ENCODE measurements around the gene OPN1MW.
"Not testable (repeated sequence)": the region's sequence is repeated elsewhere in the genome, so short reads cannot be mapped to it uniquely, and the experiment has no call there.

DNA sequence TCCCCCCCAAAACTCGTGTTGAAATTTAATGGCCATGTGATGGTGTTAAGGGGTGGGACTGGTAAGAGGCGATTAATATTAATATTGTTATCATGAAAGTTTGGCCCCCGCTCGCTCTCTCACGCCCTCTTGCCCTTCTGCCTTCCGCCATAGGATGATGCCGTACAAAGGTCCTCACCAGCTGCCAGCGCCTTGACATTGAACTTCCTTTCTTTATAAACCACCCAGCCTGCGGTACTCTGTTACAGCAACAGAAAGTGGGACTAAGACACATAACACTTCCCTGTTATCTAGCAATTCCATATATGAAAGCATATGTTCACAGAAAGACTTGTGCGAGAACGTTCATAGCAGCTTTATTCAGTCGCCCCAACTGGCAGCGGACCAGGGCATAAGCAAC is 14.0 kb upstream of the OPN1MW start:
- not testable (repeated sequence) for TF ChIP-seq RARB (CRISPR knock-in tag; IDR thresholded peaks at IDR 0.05); ZFP3 (CRISPR knock-in tag; IDR thresholded peaks at IDR 0.05); ZNF565 (CRISPR knock-in tag; conservative IDR thresholded peaks at IDR 0.05; ENCODE audit: low read depth); ARNTL (CRISPR knock-in tag; IDR thresholded peaks at IDR 0.05; ENCODE audit: borderline replicate concordance, low read depth); ISL1 (CRISPR knock-in tag; IDR thresholded peaks at IDR 0.05); ZFP30 (CRISPR knock-in tag; IDR thresholded peaks at IDR 0.05); TOX (CRISPR knock-in tag; IDR thresholded peaks at IDR 0.05; ENCODE audit: borderline replicate concordance); ZC3H10 (CRISPR knock-in tag; IDR thresholded peaks at IDR 0.05); ZNF70 (CRISPR knock-in tag; IDR thresholded peaks at IDR 0.05)
- TF ChIP-seq, protein P1, sequence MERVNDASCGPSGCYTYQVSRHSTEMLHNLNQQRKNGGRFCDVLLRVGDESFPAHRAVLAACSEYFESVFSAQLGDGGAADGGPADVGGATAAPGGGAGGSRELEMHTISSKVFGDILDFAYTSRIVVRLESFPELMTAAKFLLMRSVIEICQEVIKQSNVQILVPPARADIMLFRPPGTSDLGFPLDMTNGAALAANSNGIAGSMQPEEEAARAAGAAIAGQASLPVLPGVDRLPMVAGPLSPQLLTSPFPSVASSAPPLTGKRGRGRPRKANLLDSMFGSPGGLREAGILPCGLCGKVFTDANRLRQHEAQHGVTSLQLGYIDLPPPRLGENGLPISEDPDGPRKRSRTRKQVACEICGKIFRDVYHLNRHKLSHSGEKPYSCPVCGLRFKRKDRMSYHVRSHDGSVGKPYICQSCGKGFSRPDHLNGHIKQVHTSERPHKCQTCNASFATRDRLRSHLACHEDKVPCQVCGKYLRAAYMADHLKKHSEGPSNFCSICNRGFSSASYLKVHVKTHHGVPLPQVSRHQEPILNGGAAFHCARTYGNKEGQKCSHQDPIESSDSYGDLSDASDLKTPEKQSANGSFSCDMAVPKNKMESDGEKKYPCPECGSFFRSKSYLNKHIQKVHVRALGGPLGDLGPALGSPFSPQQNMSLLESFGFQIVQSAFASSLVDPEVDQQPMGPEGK (CRISPR knock-in tag; IDR thresholded peaks at IDR 0.05; ENCODE audit: borderline replicate concordance) = not testable (repeated sequence)
- TF ChIP-seq, protein P2, sequence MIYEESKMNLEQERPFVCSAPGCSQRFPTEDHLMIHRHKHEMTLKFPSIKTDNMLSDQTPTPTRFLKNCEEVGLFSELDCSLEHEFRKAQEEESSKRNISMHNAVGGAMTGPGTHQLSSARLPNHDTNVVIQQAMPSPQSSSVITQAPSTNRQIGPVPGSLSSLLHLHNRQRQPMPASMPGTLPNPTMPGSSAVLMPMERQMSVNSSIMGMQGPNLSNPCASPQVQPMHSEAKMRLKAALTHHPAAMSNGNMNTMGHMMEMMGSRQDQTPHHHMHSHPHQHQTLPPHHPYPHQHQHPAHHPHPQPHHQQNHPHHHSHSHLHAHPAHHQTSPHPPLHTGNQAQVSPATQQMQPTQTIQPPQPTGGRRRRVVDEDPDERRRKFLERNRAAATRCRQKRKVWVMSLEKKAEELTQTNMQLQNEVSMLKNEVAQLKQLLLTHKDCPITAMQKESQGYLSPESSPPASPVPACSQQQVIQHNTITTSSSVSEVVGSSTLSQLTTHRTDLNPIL (CRISPR knock-in tag; IDR thresholded peaks at IDR 0.05; ENCODE audit: low read depth) = not testable (repeated sequence)
